ENCODE results near the gene KCTD21.

GRCh38 chr11:78161346-78161745, 27.1 kb downstream of the KCTD21 start:
- TF ChIP-seq CTCF (IDR thresholded peaks at IDR 0.05), result no peak
- TF ChIP-seq POLR2A (IDR thresholded peaks at IDR 0.05), result no peak
- TF ChIP-seq POLR2AphosphoS5 (IDR thresholded peaks at IDR 0.05), result no peak
